NCI-H1417 (cell line): ENCODE data around the gene RFX7.

Source experiments
- DNase-seq, 3 experiments: peaks; one replicate each; lab custom pipeline; 2025; lab: John Stamatoyannopoulos, UW

RFX7 gene

GRCh38 chr15:56045068-56045748 is 198.5 kb downstream of the RFX7 start:
- DNase-seq: no peak

GRCh38 chr15:56042982-56043980 is 200.4 kb downstream of the RFX7 start:
- no peak for DNase-seq

- no peak for DNase-seq
These were observed 201.2 kb downstream of the RFX7 start for GRCh38 chr15:56042498-56042897.

- no peak for DNase-seq
These were observed 201.6 kb downstream of the RFX7 start for GRCh38 chr15:56042031-56042430.

GRCh38 chr15:56040081-56041035 is 203.3 kb downstream of the RFX7 start:
- peak in 2 of 3 experiments; percentile 58 to 86 for DNase-seq

GRCh38 chr15:56038707-56039106 is 205.0 kb downstream of the RFX7 start:
- DNase-seq: no peak

GRCh38 chr15:56038015-56038414 is 205.7 kb downstream of the RFX7 start:
- DNase-seq: no peak
